NCI-H1694 (cell line): Measurements from ENCODE around the gene PPP2R3A.
A peak's percentile ranks its signal among the peaks of the same experiment; 100 is the strongest.
"Not testable (repeated sequence)": the region's sequence is repeated elsewhere in the genome, so short reads cannot be mapped to it uniquely, and the experiment has no call there.

Source experiments
- DNase-seq: peaks from one replicate; lab custom pipeline; 2025; lab: John Stamatoyannopoulos, UW

The PPP2R3A gene

GRCh38 chr3:136023264-136023978, 57.9 kb downstream of the PPP2R3A start:
- DNase-seq, result no peak

DNA sequence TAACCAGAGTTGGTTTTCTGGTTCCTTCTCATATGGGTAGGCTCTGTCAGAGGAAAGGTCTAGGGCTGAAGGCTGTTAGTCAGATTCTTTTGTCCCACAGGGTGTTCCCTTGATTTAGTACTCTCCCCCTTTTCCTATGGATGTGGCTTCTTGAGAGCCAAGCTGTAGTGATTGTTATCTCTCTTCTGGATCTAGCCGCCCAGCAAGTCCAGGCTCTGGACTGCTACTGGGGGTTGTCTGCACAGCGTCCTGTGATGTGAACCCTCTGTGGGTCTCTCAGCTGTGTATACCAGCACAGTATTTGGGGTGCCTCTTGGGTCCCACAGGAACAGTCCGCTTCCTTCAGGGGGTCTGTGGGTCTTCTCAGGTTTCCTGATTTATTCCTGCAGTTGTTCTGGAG, 70.8 kb downstream of the PPP2R3A start:
- no peak for DNase-seq

DNA sequence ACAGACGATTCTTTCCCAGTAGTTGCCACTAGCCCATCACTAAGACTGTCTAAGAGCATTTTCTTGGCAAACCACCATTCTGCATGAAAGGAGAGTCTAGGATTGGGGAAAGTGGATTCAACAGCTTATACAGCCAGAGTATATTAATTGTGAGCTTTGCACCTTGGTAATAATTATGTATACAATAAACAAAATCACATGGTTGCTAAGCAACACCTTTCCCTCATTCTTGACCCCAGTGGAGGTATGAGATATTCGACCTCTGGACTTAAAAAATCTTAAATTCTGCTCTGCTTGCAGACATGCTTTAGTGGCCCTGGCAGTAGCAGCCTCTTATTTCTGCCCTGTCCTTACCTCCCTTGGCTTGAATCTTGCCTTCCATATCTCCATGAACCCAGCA, 73.1 kb downstream of the PPP2R3A start:
- DNase-seq, result no peak

GRCh38 chr3:136042608-136043221, 77.2 kb downstream of the PPP2R3A start:
- DNase-seq, result peak; percentile 81

DNA sequence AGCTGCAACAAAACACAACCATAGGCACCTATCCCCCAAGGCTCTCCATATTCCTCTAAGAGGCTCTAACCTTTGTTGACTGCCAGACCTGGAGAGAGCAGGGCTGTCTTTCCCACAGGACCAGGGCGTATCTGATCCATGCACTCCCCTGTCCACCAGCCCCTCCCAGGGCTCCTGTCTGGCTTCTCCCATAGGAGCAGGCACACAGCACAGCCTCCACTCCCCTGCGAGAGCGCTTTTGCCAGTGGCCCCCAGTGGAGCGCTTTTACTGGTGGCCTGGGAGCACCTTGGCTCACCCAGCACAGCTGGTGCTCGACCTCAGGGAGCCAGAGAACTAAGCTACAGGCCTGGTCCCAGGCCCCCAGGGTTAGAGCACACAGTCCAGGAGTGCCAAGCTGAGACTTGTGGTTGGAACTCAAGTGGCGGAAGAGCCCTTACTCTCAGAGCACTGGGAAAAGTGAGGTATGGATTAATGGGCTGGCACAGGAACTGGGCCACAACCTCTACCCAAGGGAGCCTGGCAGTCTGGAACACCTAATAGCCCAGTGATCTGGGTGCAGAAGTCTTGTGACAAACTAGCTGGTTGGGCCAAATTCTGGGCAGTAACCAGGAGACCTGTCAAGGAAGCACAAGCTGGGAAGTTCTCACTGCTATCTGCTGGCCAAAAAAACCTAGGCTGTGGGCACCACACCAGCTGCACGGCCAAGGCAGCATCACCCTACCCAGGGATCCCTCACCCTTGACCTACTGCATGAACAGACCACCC, 79.6 kb downstream of the PPP2R3A start:
- no peak for DNase-seq

- DNase-seq, result no peak
Observed at GRCh38 chr3:136048068-136048467, 82.5 kb downstream of the PPP2R3A start.

GRCh38 chr3:136050250-136050649, 84.7 kb downstream of the PPP2R3A start:
- DNase-seq, result no peak

- no peak for DNase-seq
Observed at GRCh38 chr3:136055491-136055890, 90.0 kb downstream of the PPP2R3A start.

- no peak for DNase-seq
Observed at GRCh38 chr3:136067211-136067610, 101.7 kb downstream of the PPP2R3A start.

DNA sequence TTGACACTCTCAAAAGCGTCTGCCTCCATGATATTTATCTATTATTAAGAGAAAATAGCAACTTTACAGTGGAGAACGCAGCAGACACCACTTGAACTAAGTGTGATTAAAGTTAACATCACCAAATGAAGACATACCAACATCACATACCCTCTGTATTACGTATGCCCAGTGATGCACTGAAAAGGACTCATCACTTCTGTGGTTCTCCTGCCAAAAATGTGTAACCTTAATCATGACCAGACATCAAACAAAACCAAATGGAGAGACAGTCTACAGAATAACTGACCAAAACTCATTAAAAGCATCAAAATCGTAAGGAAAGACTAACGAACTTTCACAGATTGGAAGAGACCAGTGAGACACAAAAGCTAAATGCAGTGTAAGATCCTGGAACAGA, 103.2 kb downstream of the PPP2R3A start:
- DNase-seq, result no peak

GRCh38 chr3:136069933-136070332, 104.4 kb downstream of the PPP2R3A start:
- DNase-seq, result no peak

DNA sequence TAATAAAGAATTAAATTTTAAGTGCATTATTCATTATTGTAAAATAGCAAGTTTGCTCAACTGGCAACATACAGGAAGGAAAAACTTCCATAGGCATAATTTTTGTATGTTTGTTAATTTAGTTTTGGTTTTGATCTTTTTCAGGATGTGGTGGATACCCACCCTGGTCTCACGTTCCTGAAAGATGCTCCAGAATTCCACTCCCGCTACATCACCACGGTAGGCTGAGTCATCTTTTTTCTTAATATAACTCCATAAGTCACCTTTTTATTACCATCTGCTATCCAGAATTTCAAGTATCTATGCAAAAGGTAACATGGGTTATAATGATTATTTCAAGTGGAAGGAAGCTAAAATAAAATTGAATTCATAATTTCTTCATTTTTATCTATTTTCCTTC, 104.8 kb downstream of the PPP2R3A start:
- no peak for DNase-seq

DNA sequence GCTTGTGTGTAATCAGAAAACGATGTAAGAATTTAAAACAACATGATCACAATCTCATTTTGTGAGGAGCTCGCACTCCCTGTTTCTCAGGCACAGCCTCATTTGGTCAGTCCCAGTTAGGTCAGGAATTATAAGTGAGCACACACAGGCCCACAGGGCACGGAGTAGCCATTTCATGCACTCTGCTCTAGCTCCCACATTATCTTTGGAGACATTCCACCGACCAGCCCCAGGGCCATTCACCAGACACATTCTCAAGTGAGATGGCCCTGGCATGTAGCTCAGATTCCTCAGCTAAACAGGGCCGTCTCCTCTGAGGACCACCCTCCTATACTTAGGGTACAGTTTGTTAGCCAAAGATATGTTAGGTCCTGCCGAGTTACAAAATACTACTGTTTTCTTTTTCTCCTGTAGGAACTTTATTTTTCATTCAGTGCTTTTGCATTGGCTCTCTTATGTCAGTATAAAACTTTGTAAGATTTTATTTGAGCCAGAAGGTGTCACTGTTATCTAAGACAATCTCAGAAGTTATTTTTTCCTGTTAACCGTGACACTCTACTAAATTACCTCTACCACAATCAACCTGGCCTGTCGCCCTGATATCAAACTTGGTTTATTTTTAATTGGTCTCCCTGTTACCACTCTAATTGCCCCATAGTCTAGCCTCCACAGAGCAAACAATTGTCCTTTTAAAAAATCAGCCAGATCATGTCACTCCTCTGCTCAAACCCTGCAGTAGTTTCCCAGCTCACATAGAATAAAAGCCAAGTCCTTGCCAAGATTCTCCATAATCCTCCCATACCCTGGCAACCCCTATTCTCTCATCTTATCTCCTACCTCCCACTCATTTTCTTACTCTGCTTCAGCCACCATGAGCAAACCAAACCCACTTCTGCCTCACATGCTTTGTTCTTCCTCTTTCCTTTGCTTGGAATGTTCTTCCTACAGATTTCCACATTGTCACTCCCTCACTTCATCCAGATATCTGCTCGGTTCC, 105.7 kb downstream of the PPP2R3A start:
- DNase-seq, result no peak

DNA sequence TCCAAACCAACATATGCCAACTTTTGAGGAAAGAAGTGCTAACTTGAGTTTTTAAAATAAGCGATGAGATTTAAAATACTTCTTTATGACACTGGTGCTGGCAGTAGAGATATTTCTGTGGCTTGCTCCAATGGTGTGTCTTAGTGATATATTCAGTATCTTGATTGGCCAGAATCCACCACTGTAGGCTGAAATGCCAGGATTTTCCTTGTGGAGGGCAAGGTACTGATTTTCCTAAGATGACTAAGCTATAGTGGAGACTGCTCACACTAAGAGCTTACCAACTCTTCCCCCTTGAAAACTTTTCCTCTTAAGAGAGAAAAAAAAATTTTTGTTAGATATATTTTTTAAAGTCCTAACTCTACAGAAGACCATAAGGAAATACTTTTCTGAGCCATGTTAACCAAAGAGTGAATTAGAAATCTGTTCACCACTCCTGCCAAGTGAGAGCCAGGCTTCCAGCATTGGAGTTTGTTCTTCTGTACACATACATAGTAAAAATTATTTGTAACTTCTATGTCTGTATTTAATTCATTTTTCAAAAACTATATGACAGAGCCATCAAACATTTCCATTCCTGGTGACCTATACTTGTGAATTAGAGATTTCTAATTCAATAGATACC, 109.1 kb downstream of the PPP2R3A start:
- DNase-seq, result no peak

- peak; percentile 84 for DNase-seq
Observed at GRCh38 chr3:136075218-136075808, 109.8 kb downstream of the PPP2R3A start.

GRCh38 chr3:136075811-136076210, 110.3 kb downstream of the PPP2R3A start:
- no peak for DNase-seq

- DNase-seq, result peak; percentile 71
Observed at GRCh38 chr3:136078421-136079364, 113.2 kb downstream of the PPP2R3A start.

DNA sequence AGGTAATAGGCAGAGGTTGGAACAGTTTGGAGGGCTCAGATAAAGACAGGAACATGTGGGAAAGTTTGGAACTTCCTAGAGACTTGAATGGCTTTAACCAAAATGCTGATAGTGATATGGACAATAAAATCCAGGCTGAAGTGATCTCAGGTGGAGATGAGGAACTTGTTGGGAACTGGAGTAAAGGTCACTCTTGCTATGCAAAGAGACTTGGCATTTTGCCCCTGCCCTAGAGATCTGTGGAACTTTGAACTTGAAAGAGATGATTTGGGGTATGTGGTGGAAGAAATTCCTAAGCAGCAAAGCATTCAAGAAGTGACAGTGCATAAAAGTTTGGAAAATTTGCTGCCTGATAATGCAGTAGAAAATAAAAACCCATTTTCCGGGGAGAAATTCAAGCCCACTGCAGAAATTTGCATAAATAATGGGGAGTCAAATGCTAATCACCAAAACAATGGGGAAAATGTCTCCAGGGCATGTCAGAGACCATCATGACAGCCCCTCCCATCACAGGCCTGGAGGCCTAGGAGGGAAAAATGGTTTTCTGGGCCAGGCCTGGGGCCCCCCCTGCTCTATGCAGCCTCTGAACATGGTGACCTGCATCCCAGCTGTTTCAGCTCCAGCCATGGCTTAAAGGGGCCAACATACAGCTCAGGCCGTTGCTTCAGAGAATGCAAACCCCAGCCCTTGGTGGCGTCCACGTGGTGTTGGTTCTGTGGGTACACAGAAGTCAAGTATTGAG, 118.3 kb downstream of the PPP2R3A start:
- not testable (repeated sequence) for DNase-seq

- DNase-seq, result not testable (repeated sequence)
Observed at GRCh38 chr3:136085067-136085466, 119.5 kb downstream of the PPP2R3A start.
